Activated CD4-positive, alpha-beta T cell treated with anti-CD3 and anti-CD28 coated beads, Interleukin-2, amount 10 ng/mL, durations not matched to agents 7 days and 5 days (primary cell): ENCODE data around the gene PTPRU. TPM values are rescaled to one million over a fixed set of nuclear protein-coding genes. Genes with fewer than 3 reads are reported as not detected.

Source experiments
- CTCF ChIA-PET: fragments of 350-600 bp; sonication (Branson Sonifier 250); formaldehyde crosslinking; loops from one replicate; lab custom pipeline; 2021; ENCODE audit warnings: antibody characterized with exemption; lab: Charles Lee
- POLR2A ChIA-PET: fragments of 350-600 bp; sonication (Branson Sonifier 250); formaldehyde crosslinking; loops from one replicate; lab custom pipeline; 2021; ENCODE audit warnings: antibody characterized with exemption; lab: Charles Lee
- DNase-seq: peaks from one replicate; pipeline ENCODE4 v3.0.0-alpha.2; 2020
- H3K27ac Mint-ChIP-seq: one replicate; pipeline ENCODE4 v1.8.0; 2021; ENCODE audit warnings: mild to moderate bottlenecking, moderate library complexity, mixed read lengths
- H3K27me3 Mint-ChIP-seq: one replicate; pipeline ENCODE4 v1.8.0; 2021; ENCODE audit warnings: mixed read lengths
- H3K36me3 Mint-ChIP-seq: one replicate; pipeline ENCODE4 v1.8.0; 2021; ENCODE audit warnings: low read depth, mixed read lengths
- H3K4me1 Mint-ChIP-seq: one replicate; pipeline ENCODE4 v1.8.0; 2021; ENCODE audit warnings: mixed read lengths
- H3K4me3 Mint-ChIP-seq: one replicate; pipeline ENCODE4 v1.8.0; 2021; ENCODE audit warnings: mild to moderate bottlenecking, moderate library complexity, mixed read lengths
- H3K9me3 Mint-ChIP-seq: one replicate; pipeline ENCODE4 v1.8.0; 2021; ENCODE audit warnings: mixed read lengths
- total RNA-seq, 2 experiments: library from RNA; stranded (reverse); gene quantifications; one replicate each; pipeline ENCODE4 v1.2.3, GENCODE V29; 2021

PTPRU gene
- total RNA-seq, 2 experiments from 2014 or later, result 0.22 to 0.31 TPM

DNA sequence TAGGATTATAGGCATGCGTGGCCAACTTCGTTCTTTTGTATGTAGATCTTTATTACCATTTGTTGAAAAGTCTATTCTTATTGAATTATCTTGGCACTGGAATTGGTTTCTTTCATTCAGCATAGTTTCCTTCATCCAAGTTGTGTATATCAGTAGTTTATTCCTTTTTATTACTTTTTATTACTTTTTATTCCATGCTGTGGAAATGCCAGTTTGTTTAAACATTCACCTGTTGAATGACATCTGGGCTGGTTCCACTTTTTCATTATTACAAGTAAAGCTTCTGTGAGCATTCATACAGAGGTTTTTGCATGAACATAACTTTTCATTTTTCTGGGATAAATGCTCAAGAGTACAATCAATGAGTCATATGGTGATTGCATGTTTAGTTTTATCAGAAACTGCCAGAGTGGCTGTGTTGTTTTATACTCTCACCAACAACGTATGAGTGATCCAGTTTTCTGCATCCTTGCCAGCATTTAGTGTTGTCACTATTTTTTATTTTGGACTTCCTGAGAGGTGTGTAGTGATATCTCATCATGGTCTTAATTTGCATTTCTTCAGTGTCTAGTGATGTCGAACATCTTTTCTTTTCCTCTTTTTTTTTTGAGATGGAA is 28.6 kb downstream of the PTPRU start:
- Mint-ChIP-seq H3K27ac (no peak overlapping the region), H3K36me3 (no peaks in the 10 kb centered on the region), H3K4me1 (peaks cover 3% of the 10 kb centered on the region), H3K27me3 (peaks cover 54% of the 10 kb centered on the region), H3K9me3 (no peaks in the 10 kb centered on the region), H3K4me3 (no peak overlapping the region)
- ChIA-PET POLR2A (no interaction called here), CTCF (no interaction called here)
- no peak for DNase-seq

- no peak overlapping the region for H3K4me3 Mint-ChIP-seq
- peaks cover 44% of the 10 kb centered on the region for H3K27me3 Mint-ChIP-seq
- CTCF ChIA-PET, result no interaction called here
Measured at GRCh38 chr1:29266912-29267311, 30.6 kb downstream of the PTPRU start.

GRCh38 chr1:29267321-29268070 is 31.2 kb downstream of the PTPRU start:
- H3K36me3 Mint-ChIP-seq, result no peaks in the 10 kb centered on the region
- H3K4me3 Mint-ChIP-seq, result no peak overlapping the region
- H3K4me1 Mint-ChIP-seq, result no peaks in the 10 kb centered on the region
- no peaks in the 10 kb centered on the region for H3K9me3 Mint-ChIP-seq
- H3K27me3 Mint-ChIP-seq, result peaks cover 40% of the 10 kb centered on the region
- H3K27ac Mint-ChIP-seq, result no peak overlapping the region
- no peak for DNase-seq
- POLR2A ChIA-PET, result no interaction called here
- CTCF ChIA-PET, result no interaction called here

More at GRCh38 chr1:29266912-29267311, 30.6 kb downstream of the PTPRU start:
- no peaks in the 10 kb centered on the region for H3K4me1 Mint-ChIP-seq
- no peaks in the 10 kb centered on the region for H3K36me3 Mint-ChIP-seq
- POLR2A ChIA-PET, result no interaction called here
- no peak for DNase-seq
- no peak overlapping the region for H3K27ac Mint-ChIP-seq
- no peaks in the 10 kb centered on the region for H3K9me3 Mint-ChIP-seq

DNA sequence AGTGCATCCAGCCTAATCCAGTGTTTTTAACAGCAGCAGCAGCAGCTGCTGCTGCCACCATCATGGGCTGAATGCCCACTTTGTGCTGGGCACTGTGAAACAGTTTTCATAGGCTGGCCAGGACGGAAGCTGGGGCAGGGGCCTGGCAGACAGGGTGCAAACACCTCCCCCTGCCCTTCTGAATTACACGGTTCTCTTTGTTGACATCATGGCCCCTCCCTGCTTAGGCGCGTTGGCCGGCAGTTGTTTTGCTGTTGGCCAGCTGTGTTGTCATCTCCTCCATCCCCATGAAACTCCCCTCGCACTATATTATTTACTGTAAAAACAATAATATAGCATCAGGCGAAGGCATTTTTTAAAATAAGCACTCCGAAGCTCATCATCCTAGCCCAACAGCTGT is 33.1 kb downstream of the PTPRU start:
- no peaks in the 10 kb centered on the region for H3K36me3 Mint-ChIP-seq
- CTCF ChIA-PET, result no interaction called here
- peaks cover 41% of the 10 kb centered on the region for H3K27me3 Mint-ChIP-seq

GRCh38 chr1:29270929-29271521 is 34.7 kb downstream of the PTPRU start:
- Mint-ChIP-seq H3K27me3 (peaks cover 43% of the 10 kb centered on the region), H3K36me3 (no peaks in the 10 kb centered on the region), H3K4me3 (no peak overlapping the region), H3K9me3 (no peaks in the 10 kb centered on the region), H3K27ac (no peak overlapping the region), H3K4me1 (no peaks in the 10 kb centered on the region)
- ChIA-PET CTCF (no interaction called here), POLR2A (no interaction called here)
- no peak for DNase-seq

More for the DNA sequence above, 33.1 kb downstream of the PTPRU start:
- POLR2A ChIA-PET, result no interaction called here
- H3K9me3 Mint-ChIP-seq, result no peaks in the 10 kb centered on the region
- no peak overlapping the region for H3K4me3 Mint-ChIP-seq
- no peak for DNase-seq
- H3K27ac Mint-ChIP-seq, result no peak overlapping the region
- no peaks in the 10 kb centered on the region for H3K4me1 Mint-ChIP-seq

GRCh38 chr1:29271724-29272123 is 35.4 kb downstream of the PTPRU start:
- no peak for DNase-seq
- Mint-ChIP-seq H3K27ac (no peak overlapping the region), H3K36me3 (no peaks in the 10 kb centered on the region), H3K9me3 (no peaks in the 10 kb centered on the region), H3K4me1 (no peaks in the 10 kb centered on the region), H3K4me3 (no peak overlapping the region), H3K27me3 (peaks cover 37% of the 10 kb centered on the region)
- ChIA-PET CTCF (no interaction called here), POLR2A (no interaction called here)

DNA sequence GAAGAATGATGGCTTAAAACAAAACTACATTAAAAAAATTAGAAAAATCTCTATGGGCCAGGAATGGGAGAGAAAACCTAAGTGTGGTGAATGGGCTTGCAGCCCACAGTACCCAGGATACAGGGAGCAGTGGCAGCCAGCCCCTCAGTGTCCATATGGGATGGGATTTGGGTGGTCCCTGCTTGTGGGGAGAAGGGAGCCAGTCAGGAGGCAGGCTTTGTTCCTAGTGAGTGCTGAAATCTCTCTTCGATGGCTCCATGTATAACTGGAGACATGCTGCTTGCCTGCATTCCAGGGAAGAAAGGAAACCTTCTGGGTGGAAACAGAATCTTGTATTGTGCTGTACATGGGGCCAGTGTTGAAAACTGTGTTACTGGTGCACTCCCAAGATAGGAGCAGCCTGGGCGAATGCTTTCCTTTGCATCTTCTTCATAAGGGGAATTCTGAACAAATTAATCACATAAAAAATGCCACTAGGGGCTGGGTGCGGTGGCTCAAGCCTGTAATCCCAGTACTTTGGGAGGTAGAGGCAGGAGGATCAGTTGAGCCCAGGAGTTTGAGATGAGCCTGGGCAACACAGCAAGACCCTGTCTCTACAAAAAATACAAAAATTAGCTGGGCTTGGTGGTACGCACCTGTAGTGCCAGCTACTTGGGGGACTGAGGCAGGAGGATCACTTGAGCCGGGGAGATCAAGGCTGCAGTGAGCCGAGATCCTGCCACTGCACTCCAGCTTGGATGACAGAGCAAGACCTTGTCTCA is 36.0 kb downstream of the PTPRU start:
- DNase-seq, result no peak
- Mint-ChIP-seq H3K4me1 (no peaks in the 10 kb centered on the region), H3K27me3 (peaks cover 31% of the 10 kb centered on the region), H3K4me3 (no peak overlapping the region), H3K9me3 (no peaks in the 10 kb centered on the region), H3K27ac (no peak overlapping the region), H3K36me3 (no peaks in the 10 kb centered on the region)
- POLR2A ChIA-PET, result no interaction called here
- CTCF ChIA-PET, result interaction anchor here (0.8 kb wide), 1 partner anchor 12 kb away, joined by 3 read pairs; no protein-coding TSS in a partner anchor

- no peaks in the 10 kb centered on the region for H3K4me1 Mint-ChIP-seq
- ChIA-PET CTCF (no interaction called here), POLR2A (no interaction called here)
- no peak for DNase-seq
- H3K27ac Mint-ChIP-seq, result no peak overlapping the region
- H3K4me3 Mint-ChIP-seq, result no peak overlapping the region
- H3K27me3 Mint-ChIP-seq, result peaks cover 16% of the 10 kb centered on the region
- no peaks in the 10 kb centered on the region for H3K9me3 Mint-ChIP-seq
- H3K36me3 Mint-ChIP-seq, result no peaks in the 10 kb centered on the region
Measured at GRCh38 chr1:29275435-29275834, 39.1 kb downstream of the PTPRU start.

DNA sequence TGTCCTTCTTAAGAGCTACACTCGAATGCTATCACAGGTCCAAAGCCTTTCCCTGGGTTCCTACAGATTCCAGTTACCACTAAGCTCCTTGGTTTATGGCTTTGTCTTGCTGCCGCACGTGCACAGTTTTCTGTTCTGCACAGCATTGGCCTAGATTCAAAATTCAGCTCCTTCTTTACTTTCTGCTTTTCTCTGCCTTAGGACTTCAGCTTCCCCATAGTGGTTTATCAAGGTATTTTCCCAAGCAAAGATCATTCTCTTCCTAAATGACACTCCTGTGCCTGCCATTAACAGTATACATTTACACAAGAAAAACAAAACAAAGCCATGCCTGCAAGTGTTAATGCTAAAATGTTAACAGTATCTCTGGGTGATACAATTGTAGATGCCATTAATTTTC is 41.8 kb downstream of the PTPRU start:
- ChIA-PET POLR2A (no interaction called here), CTCF (no interaction called here)
- H3K27me3 Mint-ChIP-seq, result peaks cover 5% of the 10 kb centered on the region
- H3K4me3 Mint-ChIP-seq, result no peak overlapping the region
- H3K36me3 Mint-ChIP-seq, result no peaks in the 10 kb centered on the region
- no peak overlapping the region for H3K27ac Mint-ChIP-seq
- H3K4me1 Mint-ChIP-seq, result no peaks in the 10 kb centered on the region
- no peak for DNase-seq
- no peaks in the 10 kb centered on the region for H3K9me3 Mint-ChIP-seq

- Mint-ChIP-seq H3K4me1 (peaks cover 4% of the 10 kb centered on the region), H3K27me3 (peaks cover 2% of the 10 kb centered on the region), H3K36me3 (no peaks in the 10 kb centered on the region), H3K4me3 (no peak overlapping the region), H3K9me3 (no peaks in the 10 kb centered on the region), H3K27ac (no peak overlapping the region)
- DNase-seq, result no peak
- ChIA-PET CTCF (no interaction called here), POLR2A (no interaction called here)
Measured at GRCh38 chr1:29279406-29279805, 43.1 kb downstream of the PTPRU start.

- Mint-ChIP-seq H3K9me3 (no peaks in the 10 kb centered on the region), H3K4me3 (no peak overlapping the region), H3K27ac (no peak overlapping the region), H3K4me1 (peaks cover 4% of the 10 kb centered on the region), H3K27me3 (peaks cover 2% of the 10 kb centered on the region), H3K36me3 (no peaks in the 10 kb centered on the region)
- DNase-seq, result no peak
- ChIA-PET POLR2A (no interaction called here), CTCF (no interaction called here)
Measured at GRCh38 chr1:29279951-29280391, 43.6 kb downstream of the PTPRU start.

- Mint-ChIP-seq H3K27ac (peak overlapping the region; percentile 31), H3K4me1 (peaks cover 4% of the 10 kb centered on the region), H3K4me3 (no peak overlapping the region), H3K36me3 (no peaks in the 10 kb centered on the region), H3K27me3 (no peaks in the 10 kb centered on the region), H3K9me3 (no peaks in the 10 kb centered on the region)
- ChIA-PET CTCF (no interaction called here), POLR2A (no interaction called here)
- no peak for DNase-seq
Measured at GRCh38 chr1:29280409-29281131, 44.2 kb downstream of the PTPRU start.
